SJSA1 (cell line): ENCODE results near the gene PPP2R5D. TPM values are rescaled to one million over a fixed set of nuclear protein-coding genes. Genes with fewer than 3 reads are reported as not detected.

Experiments
- DNase-seq, 2 experiments: peaks; one replicate each; pipeline ENCODE4 v3.0.0-alpha.2; 2015 to 2020; ENCODE audit warnings: low spot score in 2 of 2, low read depth in 1 of 2
- H3K27ac ChIP-seq: fragments of 250-450 bp; sonication (Bioruptor Pico); 2 replicates; pipeline ENCODE4 v1.5.1; 2020; ENCODE audit warnings: mild to moderate bottlenecking, moderate library complexity
- H3K27me3 ChIP-seq: fragments of 250-450 bp; sonication (Bioruptor Pico); replicated peaks from 2 replicates; pipeline ENCODE4 v1.5.1; 2020; ENCODE audit warnings: mild to moderate bottlenecking, moderate library complexity
- H3K36me3 ChIP-seq: fragments of 250-450 bp; sonication (Bioruptor Pico); 2 replicates; pipeline ENCODE4 v1.5.1; 2020; ENCODE audit warnings: mild to moderate bottlenecking
- H3K4me1 ChIP-seq: fragments of 250-450 bp; sonication (Bioruptor Pico); replicated peaks from 2 replicates; pipeline ENCODE4 v1.6.1; 2021; ENCODE audit warnings: mild to moderate bottlenecking
- H3K4me3 ChIP-seq: fragments of 250-450 bp; sonication (Bioruptor Pico); 2 replicates; pipeline ENCODE4 v1.5.1; 2020; ENCODE audit warnings: mild to moderate bottlenecking
- H3K9me3 ChIP-seq: fragments of 250-450 bp; sonication (Bioruptor Pico); replicated peaks from 2 replicates; pipeline ENCODE4 v1.5.1; 2020; ENCODE audit warnings: mild to moderate bottlenecking
- total RNA-seq: library from RNA; depleted of rRNA; stranded (reverse); fragments of >200 nt; shearing (Covaris generic); gene quantifications from 2 replicates; pipeline ENCODE4 v1.2.3, GENCODE V29; 2014

The PPP2R5D gene
- total RNA-seq, 1 experiment from 2014 or later, result 63.4 TPM

GRCh38 chr6:43014434-43014909 is 30.1 kb downstream of the PPP2R5D start:
- peaks cover 73% of the 10 kb centered on the region for H3K36me3 ChIP-seq
- peaks cover 7% of the 10 kb centered on the region; the same call in 1 of the 2 replicates for H3K4me1 ChIP-seq
- peak overlapping the region; percentile 59 for H3K4me3 ChIP-seq
- H3K27ac ChIP-seq, result peak overlapping the region; percentile 53
- DNase-seq, result peak in 1 of 2 experiments; percentile 20
- no peaks in the 10 kb centered on the region for H3K27me3 ChIP-seq
- no peaks in the 10 kb centered on the region for H3K9me3 ChIP-seq

DNA sequence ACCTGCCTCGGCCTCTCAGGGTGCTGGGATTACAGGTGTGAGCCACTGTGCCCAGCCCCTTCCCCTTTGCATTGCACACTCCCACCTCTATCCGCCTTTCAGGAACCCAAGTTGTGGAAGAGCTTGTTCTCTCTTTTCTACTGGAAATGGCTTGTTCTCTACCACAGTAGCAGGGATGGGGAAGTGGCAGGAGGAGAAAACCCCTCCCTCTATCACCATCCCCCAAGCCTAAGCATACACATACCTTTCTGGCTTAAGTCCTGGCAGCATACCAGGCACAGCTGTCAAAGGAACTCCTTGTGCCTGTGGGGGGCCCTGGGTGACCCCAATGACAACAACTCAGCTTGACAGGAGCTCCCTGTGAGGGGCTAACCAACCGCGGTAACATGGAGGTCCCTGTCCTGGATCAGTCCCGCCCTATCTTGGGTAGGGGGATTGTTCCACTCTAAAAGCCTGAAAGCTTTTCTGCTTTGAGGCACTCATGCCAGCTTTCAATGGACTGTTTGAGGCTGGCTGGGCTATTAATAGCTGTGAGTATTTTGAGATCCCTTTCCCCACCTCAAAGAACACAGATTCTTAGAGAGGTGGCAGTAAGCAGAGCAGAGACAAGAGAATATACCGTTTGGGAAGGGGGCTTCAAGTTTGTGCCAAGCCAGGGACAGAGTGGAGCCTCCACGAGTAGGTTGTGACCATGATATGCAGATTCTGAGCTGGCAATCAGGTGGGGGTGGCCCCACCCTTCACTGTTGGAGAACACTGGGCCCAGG is 32.0 kb downstream of the PPP2R5D start:
- H3K36me3 ChIP-seq, result peaks cover 73% of the 10 kb centered on the region
- DNase-seq, result no peak
- no peaks in the 10 kb centered on the region for H3K27me3 ChIP-seq
- H3K9me3 ChIP-seq, result no peaks in the 10 kb centered on the region
- H3K4me3 ChIP-seq, result no peak overlapping the region
- H3K4me1 ChIP-seq, result peaks cover 14% of the 10 kb centered on the region
- no peak overlapping the region for H3K27ac ChIP-seq

DNA sequence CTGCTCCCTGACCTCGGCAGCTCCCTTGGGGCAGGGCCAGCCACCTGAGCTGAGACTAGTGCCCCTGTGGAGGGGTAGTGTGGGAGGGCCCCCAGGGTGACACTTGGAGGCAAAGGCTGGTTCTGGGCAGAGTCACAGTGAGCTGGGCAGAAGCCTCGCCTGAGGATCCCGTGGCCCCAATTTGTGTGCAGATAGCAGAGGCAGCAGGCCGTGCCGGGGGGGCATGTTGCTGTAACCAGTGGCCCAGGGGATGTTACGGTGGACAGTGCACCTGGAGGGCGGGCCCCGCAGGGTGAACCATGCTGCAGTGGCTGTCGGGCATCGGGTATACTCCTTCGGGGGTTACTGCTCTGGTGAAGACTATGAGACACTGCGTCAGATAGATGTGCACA is 32.6 kb downstream of the PPP2R5D start:
- Histone ChIP-seq H3K27me3 (no peaks in the 10 kb centered on the region), H3K4me1 (peaks cover 15% of the 10 kb centered on the region), H3K36me3 (peaks cover 73% of the 10 kb centered on the region), H3K9me3 (no peaks in the 10 kb centered on the region), H3K4me3 (no peak overlapping the region), H3K27ac (no peak overlapping the region)
- no peak for DNase-seq

DNA sequence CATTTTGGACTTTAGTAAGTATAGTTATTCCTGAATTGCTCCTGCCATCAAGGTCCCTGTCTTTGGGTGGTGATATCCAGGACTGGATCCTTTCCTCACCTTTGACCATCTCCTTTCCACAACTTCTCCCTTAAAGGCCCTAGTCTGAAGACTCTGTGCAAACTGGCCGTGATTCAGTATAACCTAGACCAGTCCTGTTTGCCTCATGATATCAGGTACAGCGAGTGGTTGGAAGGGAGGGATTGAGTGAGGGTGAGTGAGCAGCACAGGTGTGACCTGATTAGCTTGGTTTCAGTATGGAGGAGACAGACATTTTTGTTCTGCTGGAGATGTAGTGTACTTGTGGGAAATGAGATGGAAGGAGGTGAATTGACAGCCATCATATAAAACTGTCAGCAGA is 34.8 kb downstream of the PPP2R5D start:
- H3K9me3 ChIP-seq, result no peaks in the 10 kb centered on the region
- no peak overlapping the region for H3K27ac ChIP-seq
- no peak for DNase-seq
- no peaks in the 10 kb centered on the region for H3K27me3 ChIP-seq
- no peak overlapping the region for H3K4me3 ChIP-seq
- peaks cover 77% of the 10 kb centered on the region for H3K36me3 ChIP-seq
- peaks cover 13% of the 10 kb centered on the region for H3K4me1 ChIP-seq

DNA sequence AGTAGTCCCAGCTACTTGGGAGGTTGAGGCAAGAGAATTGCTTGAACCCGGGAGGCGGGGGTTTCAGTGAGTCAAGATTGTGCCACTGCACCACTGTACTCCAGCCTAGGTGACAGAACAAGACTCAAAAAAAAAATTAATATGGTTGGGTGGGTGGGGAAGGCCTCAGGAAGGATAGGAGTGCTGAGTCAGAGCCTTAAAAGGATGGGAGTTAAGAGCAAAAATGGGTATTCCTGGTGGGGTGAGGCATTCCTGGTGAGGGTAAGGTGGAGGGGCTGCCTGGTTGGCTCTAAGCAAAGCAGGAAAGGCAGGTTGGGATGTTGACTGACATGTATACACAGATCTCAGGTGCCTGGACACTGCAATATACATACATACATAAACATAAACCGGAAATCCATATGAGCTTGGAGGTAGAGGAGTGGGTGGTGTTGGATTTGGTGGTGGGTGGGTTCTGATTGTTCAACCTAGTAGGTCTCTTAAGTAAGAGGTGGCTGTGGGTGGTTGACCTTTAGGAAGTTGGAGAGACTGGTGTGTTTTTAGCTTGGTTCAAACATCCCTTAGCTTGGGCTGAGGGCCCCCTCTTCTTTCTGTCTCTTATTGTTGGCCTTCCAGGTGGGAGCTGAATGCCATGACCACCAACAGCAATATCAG is 35.8 kb downstream of the PPP2R5D start:
- Histone ChIP-seq H3K9me3 (no peaks in the 10 kb centered on the region), H3K4me1 (peaks cover 13% of the 10 kb centered on the region), H3K4me3 (no peak overlapping the region), H3K36me3 (peaks cover 88% of the 10 kb centered on the region), H3K27ac (no peak overlapping the region), H3K27me3 (no peaks in the 10 kb centered on the region)
- DNase-seq, result no peak

- peak overlapping the region; percentile 90 for H3K4me3 ChIP-seq
- peaks cover 94% of the 10 kb centered on the region for H3K36me3 ChIP-seq
These were observed 36.5 kb downstream of the PPP2R5D start for GRCh38 chr6:43020847-43021246.

DNA sequence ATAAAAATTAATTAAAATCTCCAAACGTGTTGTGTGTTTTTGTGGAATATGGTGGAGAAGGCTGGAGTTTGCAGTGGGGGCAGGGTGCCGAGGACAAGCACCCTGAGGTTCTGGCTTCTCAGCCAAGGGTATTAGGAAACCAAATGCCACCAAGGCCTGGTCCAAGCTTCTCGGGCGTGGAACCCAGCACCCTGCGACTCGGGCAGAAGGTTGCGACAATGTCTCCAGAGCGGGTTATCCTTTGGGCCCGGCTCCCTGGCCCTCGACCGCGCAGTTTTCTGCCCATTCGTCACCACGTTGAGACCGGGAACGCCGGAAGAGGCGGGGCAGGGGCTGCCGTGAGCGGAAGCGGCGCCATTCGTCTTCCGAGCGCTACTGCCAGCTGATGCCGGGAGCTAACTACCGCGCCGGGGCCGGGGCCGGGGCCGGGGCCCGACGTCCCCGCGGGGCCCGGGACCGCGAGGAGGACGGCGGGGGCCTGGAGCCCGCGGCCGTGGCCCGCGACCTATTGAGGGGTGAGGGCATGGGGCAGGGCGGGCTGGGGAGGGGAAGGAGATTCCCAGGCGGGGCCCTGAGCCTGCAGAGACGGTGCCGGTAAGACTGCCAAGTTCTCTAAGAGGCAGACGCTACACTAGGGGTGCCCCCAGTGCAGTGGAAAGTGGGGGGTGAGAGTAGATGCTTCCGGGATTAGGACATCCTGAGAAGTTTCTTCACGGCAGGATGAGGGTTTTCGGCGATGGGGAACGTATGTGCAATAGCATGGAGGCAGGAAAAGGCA is 37.1 kb downstream of the PPP2R5D start, which contains the start of gene RRP36:
TSS of gene RRP36 (plus strand) at position 354 of the 778 bp plus-strand sequence. CDS start at position 386, 32 bp downstream.
- Histone ChIP-seq H3K27ac (peak within 1 kb of the TSS; percentile 73), H3K27me3 (no peaks in the 10 kb centered on the region), H3K4me1 (peaks cover 13% of the 10 kb centered on the region), H3K4me3 (peak within 1 kb of the TSS; percentile 90), H3K36me3 (peaks cover 94% of the 10 kb centered on the region), H3K9me3 (no peaks in the 10 kb centered on the region)
- DNase-seq, result peak; percentile 56 to 82

More at GRCh38 chr6:43020847-43021246, 36.5 kb downstream of the PPP2R5D start:
- no peak for DNase-seq
- Histone ChIP-seq H3K27me3 (no peaks in the 10 kb centered on the region), H3K9me3 (no peaks in the 10 kb centered on the region), H3K4me1 (peaks cover 13% of the 10 kb centered on the region), H3K27ac (peak overlapping the region; percentile 73)

DNA sequence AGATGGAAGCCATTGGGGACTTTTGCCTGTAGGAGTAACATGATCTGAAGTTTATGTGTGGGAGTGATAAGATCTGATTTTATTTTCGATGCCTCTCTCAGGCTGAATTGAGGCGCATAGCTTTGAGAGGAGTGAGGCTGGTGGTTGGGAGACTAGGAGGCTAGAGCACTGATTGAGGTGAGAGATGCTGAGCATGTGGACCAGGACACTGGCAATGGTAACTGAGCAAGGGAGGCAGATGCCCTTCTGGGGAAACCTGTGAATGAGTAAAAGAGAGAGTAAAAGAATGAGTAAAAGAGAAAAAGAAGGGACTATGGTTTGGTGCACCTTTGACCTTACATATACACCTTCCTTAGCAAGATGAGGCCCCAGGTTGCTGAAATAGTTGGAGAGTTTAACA is 40.1 kb downstream of the PPP2R5D start:
- peaks cover 94% of the 10 kb centered on the region for H3K36me3 ChIP-seq

DNA sequence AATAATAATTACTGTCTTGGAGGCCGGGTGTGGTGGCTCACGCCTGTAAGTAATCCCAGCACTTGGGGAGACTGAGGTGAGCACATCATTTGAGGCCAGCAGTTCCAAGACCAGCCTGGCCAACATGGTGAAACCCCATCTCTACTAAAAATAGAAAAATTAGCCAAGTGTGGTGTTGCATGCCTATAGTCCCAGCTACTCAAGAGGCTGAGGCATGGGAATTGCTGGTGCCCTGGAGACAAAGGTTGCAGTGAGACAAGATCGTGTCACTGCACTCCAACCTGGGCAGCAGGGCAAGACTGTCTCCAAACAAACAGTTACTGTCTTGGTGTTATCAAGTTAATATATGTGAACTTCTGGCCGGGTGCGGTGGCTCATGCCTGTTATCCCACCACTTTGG is 42.0 kb downstream of the PPP2R5D start:
- no peak overlapping the region for H3K4me3 ChIP-seq
- no peaks in the 10 kb centered on the region for H3K27me3 ChIP-seq
- H3K4me1 ChIP-seq, result peaks cover 5% of the 10 kb centered on the region
- H3K9me3 ChIP-seq, result no peaks in the 10 kb centered on the region
- peaks cover 92% of the 10 kb centered on the region for H3K36me3 ChIP-seq
- H3K27ac ChIP-seq, result no peak overlapping the region
- no peak for DNase-seq

More for the DNA sequence above, 40.1 kb downstream of the PPP2R5D start:
- H3K4me3 ChIP-seq, result no peak overlapping the region
- DNase-seq, result no peak
- no peak overlapping the region for H3K27ac ChIP-seq
- no peaks in the 10 kb centered on the region for H3K9me3 ChIP-seq
- no peaks in the 10 kb centered on the region for H3K27me3 ChIP-seq
- peaks cover 13% of the 10 kb centered on the region for H3K4me1 ChIP-seq

GRCh38 chr6:43029120-43029519 is 44.8 kb downstream of the PPP2R5D start:
- DNase-seq, result no peak
- H3K4me1 ChIP-seq, result no peaks in the 10 kb centered on the region
- H3K4me3 ChIP-seq, result no peak overlapping the region
- peaks cover 97% of the 10 kb centered on the region for H3K36me3 ChIP-seq
- no peaks in the 10 kb centered on the region for H3K9me3 ChIP-seq
- H3K27ac ChIP-seq, result no peak overlapping the region
- no peaks in the 10 kb centered on the region for H3K27me3 ChIP-seq

DNA sequence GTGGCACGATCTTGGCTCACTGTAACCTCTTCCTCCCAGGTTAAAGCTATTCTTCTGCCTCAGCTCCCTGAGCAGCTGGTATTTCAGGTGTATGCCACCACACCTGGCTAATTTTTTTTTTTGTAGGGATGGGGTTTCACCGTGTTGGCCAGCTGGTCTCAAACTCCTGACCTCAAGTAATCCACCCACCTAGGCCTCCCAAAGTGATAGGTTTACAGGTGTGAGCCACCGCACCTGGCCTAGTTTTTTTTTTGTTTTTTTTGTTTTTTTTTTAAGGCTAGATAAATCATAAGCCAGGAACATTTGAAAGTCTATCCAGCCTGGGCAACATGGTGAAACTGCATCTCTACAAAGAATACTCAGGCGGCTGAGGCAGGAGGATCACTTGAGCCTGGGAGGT is 48.0 kb downstream of the PPP2R5D start:
- H3K4me1 ChIP-seq, result no peaks in the 10 kb centered on the region
- H3K36me3 ChIP-seq, result peaks cover 90% of the 10 kb centered on the region
- no peak for DNase-seq
- H3K9me3 ChIP-seq, result no peaks in the 10 kb centered on the region
- no peak overlapping the region for H3K4me3 ChIP-seq
- H3K27ac ChIP-seq, result no peak overlapping the region
- no peaks in the 10 kb centered on the region for H3K27me3 ChIP-seq

- no peaks in the 10 kb centered on the region for H3K9me3 ChIP-seq
- no peak for DNase-seq
These were observed 49.3 kb downstream of the PPP2R5D start for GRCh38 chr6:43033496-43034189.

GRCh38 chr6:43034190-43034525 is 49.8 kb downstream of the PPP2R5D start:
- H3K27ac ChIP-seq, result no peak overlapping the region
- no peaks in the 10 kb centered on the region for H3K27me3 ChIP-seq
- H3K36me3 ChIP-seq, result peaks cover 90% of the 10 kb centered on the region
- no peak for DNase-seq
- no peaks in the 10 kb centered on the region for H3K9me3 ChIP-seq
- no peak overlapping the region for H3K4me3 ChIP-seq
- H3K4me1 ChIP-seq, result no peaks in the 10 kb centered on the region

More at GRCh38 chr6:43033496-43034189, 49.3 kb downstream of the PPP2R5D start:
- H3K4me1 ChIP-seq, result no peaks in the 10 kb centered on the region
- H3K36me3 ChIP-seq, result peaks cover 90% of the 10 kb centered on the region
- H3K27me3 ChIP-seq, result no peaks in the 10 kb centered on the region
- H3K4me3 ChIP-seq, result no peak overlapping the region
- no peak overlapping the region for H3K27ac ChIP-seq
